GM21526 (cell line): ENCODE results near the gene FMO2.

Experiments
- ATAC-seq: cut with Tn5 transposase; IDR thresholded peaks from one replicate; pipeline ENCODE4 v1.9.1; 2021; ENCODE audit warnings: moderate library complexity; ENCODE audit not compliant: unreplicated experiment, low FRiP score

FMO2 gene

GRCh38 chr1:171185091-171185490 is at the start of gene FMO2:
Gene FMO2, plus strand, starts transcription at chr1:171185300. Its CDS starts 414 bp downstream, at chr1:171185714.
- no peak for ATAC-seq

- no peak for ATAC-seq
These were observed 47.5 kb upstream of the FMO2 start for GRCh38 chr1:171137580-171137979.

DNA sequence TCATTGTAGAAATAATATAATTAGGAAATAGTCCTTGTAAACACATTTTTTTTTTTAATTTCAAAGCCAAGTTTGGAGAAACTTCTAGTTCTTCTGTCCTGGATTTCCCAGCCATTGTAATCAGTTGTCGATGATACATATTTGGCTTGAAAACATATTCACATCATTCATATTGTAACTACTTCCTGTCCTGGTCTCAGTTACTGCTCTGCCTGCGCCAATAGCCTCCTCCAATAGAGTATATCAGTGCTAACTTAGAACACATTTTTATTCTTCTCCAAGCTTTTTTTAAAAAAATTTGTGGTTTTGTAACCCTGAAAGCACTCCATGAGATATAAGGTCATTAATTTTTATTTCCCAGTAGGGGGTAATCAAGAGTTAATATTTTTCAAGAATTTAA is 46.1 kb upstream of the FMO2 start:
- ATAC-seq: no peak

DNA sequence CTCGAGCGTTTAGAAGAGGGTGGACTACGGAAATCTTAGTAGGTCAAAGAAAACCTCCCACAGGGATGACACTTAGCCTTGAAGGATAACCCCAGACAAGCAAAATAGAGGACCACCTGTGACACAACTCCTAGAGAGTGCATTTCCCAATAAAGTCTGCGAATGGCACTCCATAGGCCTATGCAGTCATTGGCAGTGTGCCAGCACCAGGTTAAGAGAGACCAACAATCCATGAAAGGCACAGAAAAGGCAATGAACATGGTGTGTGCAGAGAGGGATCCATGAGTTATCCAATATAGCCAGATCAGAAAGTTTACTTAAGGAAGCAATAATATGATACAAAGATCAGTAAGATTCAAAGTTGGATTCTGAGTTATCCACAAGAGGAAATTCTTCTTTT is 45.2 kb upstream of the FMO2 start:
- no peak for ATAC-seq

GRCh38 chr1:171140401-171140800 is 44.7 kb upstream of the FMO2 start:
- no peak for ATAC-seq

DNA sequence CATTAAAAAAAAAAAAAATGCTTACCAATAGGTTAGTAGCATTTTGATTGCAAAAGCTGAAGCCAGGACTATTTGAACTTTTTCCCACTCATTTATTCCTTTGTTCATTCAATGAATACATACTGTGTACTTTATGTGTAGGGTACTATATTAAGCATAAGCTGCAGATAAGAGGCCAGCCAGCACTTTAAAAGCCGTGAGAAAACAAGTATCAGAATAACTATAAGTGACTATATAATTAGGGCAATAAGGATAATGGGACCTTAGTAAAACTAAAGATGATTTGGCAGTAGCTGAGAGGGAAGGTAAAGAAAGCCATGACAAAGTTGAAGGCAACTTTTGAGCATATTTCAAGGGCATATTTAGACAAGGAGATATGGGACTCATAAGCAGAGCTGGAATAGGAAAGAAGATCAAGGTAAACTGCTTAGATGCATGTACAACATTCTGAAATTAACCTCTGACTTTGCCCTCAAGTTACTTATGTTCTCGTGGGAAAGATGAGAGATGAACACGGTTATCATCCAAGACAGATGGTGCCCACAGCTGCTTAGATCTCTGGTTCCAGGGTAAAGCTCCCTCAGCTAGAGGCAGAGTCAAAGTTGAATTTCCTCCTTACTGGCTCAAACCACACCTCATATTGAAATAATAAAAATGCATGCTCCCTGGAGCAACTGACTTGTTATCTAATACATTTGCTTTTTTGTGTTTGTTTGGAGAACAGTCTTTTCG is 44.0 kb upstream of the FMO2 start:
- no peak for ATAC-seq

GRCh38 chr1:171141688-171142415 is 43.2 kb upstream of the FMO2 start:
- no peak for ATAC-seq

DNA sequence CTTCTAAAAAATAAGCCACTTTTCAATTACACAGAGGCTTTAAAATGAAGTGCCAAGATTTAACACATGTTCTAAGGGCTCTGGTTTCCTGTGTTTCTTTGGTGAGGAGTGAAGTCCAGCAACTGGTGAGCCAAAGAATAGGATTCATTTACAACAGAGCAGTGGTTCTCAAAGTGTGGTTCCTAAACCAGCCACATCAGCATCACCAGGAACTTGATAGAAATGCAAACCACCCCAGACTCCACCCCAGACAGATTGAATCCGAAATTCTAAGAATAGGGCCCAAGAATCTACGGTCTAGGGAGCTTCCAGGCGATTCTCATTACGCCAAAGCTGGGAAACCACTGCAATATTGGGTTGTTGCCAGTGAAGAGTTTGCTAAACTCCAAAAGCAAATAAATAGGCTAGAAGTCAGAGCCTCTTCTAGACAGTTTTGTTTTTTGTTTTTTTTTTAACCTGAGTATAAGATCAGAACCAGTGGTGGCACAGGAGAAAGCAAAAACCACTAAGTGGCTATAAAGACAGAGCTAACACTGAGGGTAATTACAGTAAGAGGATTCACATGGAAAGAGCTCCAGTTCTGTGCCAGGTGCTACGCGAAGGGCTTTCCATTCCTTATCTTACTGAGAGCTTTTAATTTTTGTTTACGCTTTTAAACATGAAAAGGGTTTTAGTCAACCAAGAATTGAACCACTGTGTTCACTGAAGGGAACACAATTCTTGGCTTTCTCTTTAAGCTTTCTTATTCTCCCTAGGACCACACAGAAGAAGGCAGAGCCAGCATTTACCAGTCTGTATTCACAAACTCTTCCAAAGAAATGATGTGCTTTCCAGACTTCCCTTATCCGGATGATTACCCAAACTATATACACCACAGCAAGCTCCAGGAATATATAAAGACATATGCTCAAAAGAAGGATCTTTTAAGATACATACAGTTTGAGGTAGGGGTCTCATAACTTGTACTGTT is 42.4 kb upstream of the FMO2 start:
- no peak for ATAC-seq

DNA sequence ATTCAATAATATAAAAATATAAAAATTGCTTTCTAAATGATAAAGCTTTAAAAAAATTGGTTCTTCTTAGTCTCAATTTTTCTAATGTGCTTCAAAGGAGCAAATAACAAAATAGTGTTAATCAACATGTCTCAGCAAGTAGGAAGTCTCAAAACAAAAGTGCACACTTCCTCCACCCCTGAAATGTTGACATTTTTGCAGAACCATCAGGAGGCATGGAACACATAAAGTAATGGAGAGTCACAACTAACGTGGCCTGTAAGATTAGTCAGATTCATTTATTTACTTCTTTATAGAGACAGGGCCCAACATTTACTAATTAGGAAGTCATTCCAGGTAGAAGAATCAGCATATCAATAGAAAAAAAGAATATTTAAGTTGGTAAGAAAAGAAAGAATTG is 34.9 kb upstream of the FMO2 start:
- no peak for ATAC-seq

DNA sequence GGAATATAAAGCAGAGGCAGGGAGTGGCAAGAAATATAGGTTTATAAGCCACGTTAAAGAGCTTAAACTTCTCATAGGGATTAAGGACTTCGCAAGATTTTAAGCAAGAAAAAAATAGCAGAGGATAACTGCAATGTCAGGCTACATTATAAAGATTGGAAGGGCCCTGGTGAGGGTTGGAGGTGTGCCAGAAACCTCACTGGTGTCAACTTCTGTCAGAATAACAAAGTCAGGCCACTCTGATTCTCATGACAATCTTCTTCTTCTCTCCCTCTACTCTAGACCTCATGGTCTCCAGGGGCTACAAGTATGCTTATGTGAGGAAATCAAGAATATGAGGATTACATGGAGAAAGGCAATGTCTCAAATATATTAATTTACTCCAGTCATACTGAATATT is 32.6 kb upstream of the FMO2 start:
- no peak for ATAC-seq

GRCh38 chr1:171155484-171155883 is 29.6 kb upstream of the FMO2 start:
- no peak for ATAC-seq

- ATAC-seq: no peak
These were observed 27.0 kb upstream of the FMO2 start for GRCh38 chr1:171158096-171158495.

DNA sequence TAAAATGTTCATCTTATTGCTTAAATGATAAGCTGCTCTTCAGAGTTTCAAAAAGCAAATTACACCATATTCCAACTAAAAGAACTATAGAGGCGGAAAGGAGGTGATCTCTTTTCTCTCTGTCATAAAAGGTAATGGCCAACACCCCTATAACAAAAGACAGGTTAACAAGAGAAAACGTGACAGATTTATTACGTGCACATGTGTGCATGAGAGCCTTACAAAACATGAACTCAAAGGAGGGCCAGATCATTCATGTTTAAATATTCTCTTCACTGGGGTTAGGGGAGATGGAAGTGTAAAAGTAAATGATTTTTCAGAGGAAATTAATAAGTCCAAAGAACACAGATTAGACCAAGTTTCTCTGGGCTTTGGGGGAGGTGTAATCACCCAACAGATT is 26.5 kb upstream of the FMO2 start:
- ATAC-seq: no peak

DNA sequence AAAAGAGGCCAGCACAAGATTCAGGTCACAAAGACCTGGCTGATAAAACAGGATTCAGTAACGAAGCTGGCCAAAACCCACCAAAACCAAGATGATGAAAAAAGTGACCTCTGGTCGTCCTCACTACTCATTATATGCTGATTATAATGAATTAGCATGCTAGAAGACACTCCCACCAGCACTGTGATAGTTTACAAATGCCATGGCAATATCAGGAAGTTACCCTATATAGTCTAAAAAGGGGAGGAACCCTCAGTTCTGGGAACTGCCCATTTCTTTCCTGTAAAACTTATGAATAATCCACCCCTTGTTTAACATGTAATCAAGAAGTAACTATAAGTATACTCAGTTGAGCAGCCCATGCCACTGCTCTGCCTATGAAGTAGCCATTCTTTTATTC is 26.0 kb upstream of the FMO2 start:
- ATAC-seq: no peak

DNA sequence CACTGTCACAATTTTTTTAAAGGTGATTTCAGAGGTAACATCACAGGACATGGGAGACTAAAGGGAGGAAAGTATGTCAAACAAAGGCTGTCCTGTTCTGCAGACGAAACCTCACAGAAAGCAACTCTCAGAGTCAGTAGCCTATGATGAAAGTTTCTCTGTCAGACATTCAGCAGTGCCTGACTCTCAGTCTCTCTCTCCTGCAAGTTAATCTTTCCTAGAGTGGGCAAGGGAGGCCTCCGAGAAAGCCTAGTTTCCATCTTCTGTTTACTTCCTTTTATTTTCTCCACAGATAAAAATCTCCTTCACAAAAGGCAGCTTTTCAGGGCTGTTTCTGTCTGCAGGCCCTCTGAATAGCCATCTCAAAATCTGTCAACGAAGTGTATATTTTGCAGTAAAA is 24.9 kb upstream of the FMO2 start:
- ATAC-seq: no peak

DNA sequence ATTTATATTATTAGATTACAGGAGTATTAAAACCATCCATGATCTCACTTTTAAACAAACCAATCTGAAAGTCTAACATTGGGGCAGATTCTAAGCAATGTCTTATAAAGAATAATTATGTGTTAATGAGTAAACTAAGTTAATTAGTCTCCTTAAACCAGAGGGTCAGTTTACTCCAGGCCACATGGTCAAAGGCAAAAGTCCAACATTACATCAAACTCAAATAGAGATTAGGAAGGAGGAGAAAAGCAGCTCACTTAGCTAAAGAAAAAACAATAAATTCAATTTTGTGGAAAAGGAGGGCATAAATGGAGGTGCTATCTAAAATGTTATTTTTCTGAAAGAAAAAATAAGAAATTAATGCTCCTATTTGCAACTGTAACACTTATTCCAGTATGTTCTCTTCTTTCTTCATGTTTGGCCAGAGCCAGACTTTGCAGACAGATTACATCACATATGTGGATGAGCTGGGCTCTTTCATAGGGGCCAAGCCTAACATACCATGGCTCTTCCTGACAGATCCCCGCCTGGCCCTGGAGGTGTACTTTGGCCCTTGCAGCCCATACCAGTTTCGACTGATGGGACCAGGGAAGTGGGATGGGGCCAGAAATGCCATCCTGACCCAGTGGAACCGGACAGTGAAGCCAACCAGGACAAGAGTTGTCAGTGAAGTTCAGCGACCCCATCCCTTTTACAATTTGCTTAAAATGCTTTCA is 24.3 kb upstream of the FMO2 start:
- ATAC-seq: no peak

- no peak for ATAC-seq
These were observed 23.7 kb upstream of the FMO2 start for GRCh38 chr1:171161431-171161830.

DNA sequence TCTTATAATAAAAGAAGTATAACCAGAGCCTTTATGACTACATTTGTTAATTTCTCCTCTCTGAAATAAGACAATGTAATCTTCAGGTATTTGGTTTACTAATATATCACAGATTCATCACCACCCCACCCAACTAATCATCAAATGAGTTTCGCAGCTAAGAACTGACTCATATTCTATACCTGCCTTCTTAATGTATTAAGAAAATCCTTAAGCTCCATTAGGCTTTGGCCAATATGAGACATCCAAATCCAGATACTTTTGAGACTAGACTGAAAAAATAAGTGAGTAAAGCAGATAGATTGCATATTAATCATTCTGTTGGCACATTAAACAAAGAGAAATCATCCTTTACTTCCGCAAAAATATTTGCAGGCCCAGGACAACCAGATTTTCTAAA is 18.7 kb upstream of the FMO2 start:
- ATAC-seq: no peak

DNA sequence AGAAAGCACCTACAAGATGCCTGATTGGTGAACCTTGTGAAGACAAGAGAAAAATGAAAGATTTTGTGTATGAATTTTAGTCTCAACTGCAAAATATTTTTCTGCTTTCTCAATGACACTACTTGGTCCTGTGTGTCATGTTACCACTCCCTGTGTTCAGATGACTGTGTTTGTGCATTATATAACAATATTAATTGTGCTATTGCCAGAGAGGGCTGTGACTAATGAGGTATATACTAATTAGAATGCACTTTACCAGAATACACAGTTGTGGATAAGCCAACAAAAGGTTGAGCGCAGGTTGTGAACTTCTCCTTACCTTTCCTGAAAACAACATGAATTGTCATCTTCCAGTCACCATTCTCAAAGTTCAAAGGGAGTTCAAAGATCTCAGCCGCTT is 17.3 kb upstream of the FMO2 start:
- ATAC-seq: no peak

DNA sequence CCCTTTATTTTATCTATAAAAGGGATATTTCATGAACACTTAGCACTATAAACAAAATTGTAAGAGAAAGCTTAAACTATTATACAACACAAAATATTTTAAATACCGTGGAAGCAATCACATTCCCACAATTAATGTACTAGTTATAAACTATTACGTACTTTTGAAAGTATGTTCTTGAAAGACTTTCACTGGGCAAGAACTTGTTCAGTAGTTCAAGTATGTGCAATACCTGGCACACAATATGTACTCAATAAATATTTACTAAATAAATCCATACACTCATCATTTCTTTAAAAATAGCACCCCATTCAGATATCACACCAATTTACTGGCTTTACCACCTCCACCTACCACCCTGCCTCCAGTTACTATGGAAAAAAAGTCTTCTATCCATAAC is 12.6 kb upstream of the FMO2 start:
- no peak for ATAC-seq
